Stimulated activated CD8-positive, alpha-beta memory T cell treated with anti-CD3 and anti-CD28 coated beads, Interleukin-4, amount 100 ng/mL, for 24 hours (primary cell): ENCODE data around the gene SLC25A23.
"Not testable (repeated sequence)": the region's sequence is repeated elsewhere in the genome, so short reads cannot be mapped to it uniquely, and the experiment has no call there.

Experiments used
- DNase-seq: peaks from one replicate; pipeline ENCODE4 v3.0.0-alpha.2; 2020; ENCODE audit warnings: low read depth

Gene SLC25A23

DNA sequence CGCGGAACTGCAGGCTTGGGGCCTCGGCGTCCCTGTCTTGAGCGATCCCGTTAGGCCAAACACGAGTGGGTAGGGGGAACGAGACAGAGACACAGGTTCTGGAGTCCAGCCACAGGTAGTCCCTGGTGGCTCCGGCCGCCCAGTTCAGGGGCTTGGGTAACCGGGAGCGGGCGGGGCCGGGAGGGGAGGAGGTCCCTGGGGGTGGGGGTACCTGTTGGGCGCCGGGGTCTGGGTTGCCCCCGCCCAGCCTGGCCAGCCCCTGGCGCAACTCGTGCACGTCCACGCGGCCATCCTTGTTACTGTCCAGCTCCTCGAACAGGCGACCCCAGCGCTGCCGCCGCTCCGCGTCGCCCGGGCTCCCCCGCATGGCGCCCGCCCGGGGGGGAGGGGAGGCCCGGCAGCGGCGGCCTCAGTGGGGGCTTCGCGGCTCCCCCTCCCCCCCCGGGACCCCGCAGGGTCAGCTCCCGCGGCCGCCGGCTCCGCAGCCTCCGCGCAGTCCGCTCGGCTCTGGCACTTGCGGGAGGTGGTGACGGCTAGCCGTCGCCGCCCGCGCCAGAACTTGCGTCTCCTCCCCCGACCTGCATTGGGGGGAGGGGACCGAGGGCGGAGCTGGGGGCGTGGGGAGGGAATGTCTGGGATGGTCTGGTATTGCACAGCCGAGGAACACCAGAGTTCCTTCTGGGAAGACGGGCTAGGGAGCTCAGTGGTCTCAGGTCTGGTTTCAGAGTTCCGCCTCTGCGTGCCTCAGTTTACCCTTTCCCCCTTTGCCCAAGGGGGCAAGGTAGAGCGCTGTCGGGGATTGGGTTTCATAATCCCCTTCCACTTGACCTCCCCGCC lies at the start of gene SLC25A23:
SLC25A23 (minus strand) TSS at position 531 of the 837 bp plus-strand sequence; CDS start at position 367, 164 bp downstream.
- DNase-seq, result peak; percentile 51

DNA sequence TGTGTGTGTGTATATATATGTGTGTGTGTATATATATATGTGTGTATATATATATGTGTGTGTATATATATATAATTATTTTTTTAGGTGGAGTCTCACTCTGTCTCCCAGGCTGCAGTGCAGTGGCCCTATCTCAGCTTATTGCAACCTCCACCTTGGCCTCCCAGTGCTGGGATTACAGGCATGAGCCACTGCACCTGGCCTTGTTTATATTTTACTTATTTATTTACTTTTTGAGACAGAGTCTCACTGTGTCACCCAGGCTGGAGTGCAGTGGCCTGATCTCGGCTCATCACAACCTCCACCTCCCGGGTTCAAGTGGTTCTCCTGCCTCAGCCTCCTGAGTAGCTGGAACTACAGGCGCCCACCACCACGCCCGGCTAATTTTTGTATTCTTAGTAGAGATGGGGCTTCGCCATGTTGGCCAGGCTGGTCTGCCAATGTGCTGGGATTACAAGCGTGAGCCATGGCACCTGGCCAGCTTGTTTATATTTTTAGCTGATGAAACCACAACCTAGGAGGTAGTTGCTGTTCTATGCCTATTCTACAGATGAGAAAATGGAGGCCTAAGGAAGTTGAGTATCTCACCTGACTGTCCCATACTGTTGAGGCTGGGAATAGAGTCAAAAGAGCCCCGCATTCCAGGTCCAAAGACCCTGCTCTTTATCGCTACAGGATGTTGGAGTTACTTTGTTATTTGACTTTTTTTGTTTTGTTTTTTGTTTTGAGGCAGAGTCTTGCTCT lies 48.6 kb upstream of the SLC25A23 start:
- DNase-seq, result not testable (repeated sequence)

DNA sequence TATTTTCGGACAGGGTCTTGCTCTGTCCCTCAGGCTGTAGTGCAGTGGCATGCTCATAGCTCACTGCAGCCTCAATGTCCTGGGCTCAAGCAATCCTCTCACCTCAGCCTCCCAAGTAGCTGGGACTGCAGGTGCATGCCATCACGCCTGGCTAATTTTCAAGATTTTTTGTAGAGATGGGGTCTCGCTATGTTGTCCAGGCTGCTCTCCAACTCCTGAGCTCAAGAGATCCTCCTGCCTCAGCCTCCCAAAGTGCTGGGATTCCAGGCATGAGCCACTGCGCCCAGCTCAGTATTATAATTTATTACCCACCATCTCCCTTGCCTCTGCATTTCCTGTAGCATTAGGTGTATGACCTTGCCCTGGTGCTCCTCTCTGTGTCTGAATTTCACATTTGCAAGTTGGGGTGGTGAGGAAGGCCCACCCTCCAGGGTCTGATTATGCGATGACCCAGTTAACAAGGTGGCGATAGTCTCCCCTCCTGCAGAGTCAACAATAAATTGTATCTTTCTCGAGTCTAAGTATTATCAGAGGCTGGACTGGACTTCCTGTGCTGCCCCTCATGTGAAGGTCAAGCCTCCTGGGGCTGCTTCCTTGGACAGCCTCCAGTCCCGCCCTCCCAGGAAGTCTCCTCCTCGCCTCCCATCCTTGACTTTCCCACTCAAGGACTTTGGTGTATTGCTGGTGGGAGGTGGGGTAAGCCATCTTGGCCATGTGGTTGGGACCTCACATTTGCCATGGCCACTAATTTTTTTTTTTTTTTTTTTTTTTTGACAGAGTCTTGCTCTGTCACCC lies 44.0 kb upstream of the SLC25A23 start:
- DNase-seq, result no peak

DNA sequence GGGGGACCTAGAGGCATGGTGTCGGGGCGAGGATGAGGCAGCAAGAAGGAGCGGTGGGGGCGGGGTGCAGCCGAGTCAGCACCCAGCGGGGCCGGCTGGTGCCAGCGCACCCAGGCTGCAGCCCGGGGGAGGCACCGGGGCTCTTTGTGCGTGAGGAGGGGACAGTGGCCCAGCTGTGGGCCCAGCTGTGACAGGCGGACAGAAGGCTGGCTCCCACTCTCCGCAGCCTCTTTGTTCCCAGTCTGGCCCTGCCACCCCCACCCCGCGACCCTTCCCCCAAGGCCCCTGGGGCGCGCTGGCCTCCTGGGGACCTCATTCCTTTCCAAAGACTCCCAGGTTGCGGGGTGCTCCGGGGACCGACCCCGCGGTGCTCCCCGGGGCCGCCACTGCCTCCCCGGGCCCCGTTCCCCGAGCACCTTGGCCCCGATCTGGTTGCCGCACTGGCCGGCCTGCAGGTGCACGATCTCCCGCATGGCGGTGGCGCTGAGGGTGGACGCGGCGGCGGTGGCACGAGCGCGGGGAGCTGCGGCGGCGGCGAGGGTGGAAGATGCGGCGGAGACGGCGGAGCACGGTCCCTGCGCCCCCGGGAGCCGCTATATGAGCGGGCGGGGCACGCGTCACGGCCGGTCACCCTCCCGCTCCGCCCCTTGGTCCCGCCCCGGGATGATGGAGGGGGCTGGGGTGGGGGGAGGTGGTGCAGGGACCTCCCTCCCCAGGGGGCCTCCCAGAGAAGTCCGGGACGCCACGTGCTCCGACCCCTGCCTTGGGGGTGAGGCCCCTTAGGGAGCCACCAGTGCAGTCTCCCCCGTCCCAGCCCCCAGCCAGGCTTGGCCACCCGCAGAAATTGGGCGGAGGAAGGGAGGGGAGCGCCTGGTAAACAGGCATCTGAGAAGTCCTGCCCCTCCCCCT lies 42.4 kb upstream of the SLC25A23 start, which contains the start of gene TUBB4A:
TUBB4A (minus strand) TSS at position 570 of the 909 bp plus-strand sequence; CDS start at position 473, 97 bp downstream.
- no peak for DNase-seq

DNA sequence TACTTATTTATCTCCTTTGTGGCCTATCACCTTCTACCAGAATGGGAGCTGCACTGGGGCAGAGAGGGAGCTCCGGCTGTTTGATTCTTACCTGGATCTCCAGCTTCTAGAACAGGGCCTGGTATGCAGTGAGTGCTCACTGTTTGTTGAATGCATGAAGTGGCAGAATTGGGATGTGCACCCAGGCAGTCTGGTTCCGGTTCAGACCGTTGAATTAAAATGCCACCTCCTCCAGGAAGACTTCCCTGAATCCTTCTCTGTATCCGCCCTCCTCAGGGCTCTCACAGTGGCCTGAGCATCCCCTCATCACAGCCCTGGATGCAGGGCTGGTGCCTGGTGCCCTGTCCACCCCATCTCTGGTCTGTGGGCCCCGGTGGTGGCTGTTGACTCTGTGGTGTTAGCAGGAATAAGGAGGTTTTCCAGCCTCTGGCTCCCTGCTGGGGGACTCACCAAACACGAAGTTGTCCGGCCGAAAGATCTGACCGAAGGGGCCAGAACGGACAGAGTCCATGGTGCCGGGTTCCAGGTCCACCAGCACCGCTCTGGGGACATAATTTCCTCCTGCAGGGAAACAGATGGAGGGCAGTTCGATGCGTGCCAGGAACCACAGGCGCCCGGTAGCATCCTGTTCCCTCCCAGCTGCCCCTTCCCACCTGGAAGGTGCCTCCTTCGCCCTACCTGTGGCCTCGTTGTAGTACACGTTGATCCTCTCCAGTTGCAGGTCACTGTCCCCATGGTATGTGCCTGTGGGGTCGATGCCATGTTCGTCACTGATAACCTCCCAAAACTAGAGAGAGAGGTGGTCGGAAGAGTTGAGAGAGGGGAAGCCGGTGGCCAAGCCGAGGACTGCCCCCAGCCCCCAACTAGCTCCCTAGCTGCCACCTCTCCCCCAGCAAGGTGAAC lies 41.5 kb upstream of the SLC25A23 start:
- no peak for DNase-seq

GRCh38 chr19:6499052-6499790 lies 39.6 kb upstream of the SLC25A23 start:
- DNase-seq, result no peak

DNA sequence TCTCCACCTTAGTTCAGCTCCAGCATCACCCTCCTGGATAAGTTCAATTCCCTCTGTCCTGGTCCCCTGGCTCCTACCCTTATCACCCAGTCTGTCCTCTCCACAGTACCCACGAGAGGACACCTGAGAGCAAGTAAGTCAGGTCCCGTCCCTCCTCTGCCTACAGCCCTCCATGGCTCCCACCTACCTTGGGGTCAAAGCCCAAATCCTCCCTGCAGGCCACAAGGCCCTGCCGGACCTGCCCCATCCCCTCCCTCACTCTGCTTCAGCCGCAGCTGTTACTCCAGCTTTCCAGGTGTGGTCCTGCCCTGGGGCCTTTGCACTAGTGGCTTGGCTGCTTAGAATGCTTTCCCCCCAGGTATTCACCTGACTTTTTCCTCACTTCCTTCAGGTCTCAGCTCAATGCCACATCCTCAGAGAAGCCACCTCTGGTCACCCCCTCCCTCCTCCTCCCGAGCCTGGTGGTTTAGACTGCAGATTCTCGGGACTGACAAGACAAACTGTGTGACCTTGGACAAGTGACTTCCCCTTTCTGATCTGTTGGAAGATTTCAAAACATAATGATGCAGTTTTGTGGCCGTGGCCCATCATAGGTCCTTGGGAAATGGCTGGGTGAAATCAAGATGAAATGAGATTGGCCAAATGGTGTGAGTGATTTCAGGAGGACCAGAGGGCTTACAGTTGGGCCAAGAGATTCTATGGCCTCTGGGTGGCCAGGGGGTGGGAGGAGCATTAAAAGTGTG lies 38.9 kb upstream of the SLC25A23 start:
- no peak for DNase-seq

- no peak for DNase-seq
These were observed 36.4 kb upstream of the SLC25A23 start for GRCh38 chr19:6495947-6496346.

DNA sequence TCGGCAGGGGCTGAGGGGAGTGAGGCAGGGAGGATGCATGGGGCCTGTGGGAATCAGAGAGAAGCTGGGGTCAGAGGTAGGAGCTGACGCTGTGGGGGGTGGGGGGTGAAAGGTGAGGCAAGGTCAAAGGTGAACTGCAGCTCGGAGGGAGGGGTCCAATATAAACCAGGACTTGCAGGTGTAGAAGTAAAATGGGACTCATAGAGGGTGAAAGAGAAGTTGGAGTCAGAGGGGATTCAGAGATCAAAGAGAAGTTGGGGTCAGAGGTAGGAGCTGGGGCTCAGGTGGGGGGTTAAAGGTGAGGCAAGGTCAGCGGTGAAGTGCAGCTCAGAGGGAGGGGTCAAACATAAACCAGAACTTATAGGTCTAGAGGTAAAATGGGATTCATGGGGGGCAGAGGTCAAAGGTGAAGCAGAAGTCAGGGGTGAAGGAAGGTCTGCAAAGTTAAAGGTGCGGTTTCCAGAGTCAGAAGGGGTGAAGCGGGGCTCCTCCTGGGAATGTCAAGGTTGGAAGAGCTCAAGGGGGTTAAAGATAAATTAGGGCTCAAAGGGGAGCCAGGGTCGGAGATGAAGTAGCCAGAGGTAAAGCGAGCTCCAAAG lies 34.9 kb upstream of the SLC25A23 start:
- DNase-seq, result no peak

DNA sequence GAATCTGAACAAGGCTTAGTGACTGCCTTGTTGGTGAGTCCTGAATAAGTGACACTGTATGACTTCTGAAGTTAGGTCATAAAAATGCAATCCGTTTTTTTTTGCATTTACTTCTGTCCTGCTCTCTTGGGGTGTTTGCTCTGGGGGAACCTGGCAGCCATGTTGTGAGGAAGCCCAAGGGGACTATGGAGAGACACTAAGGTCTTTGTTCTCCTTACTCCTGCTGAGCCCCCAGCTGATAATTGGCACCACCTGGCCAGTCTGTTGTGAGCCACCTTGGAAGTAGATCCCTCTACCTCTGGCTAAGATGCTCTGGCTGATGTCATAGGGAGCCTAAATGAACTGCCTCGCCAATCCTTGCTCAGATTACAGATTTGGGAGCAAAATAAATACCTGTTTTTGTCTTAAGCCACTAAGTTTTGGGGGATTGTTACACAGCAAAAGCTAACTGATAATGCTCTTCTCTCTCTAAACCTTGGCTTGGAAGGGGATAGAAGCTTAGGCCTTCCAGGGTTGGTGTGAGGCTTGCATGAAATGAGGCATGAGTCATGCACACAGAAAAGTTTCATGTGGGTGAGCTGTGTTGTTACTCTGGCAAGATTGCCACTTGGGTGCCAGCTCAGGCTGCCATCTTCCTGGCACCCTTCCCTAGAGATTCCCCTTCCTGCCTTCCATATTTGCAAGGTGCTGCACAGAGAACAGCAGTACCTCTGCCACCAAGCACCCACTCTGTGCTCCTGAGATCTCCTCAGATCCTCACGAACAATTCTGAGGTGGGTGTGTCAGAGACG lies 32.4 kb upstream of the SLC25A23 start:
- DNase-seq, result no peak

DNA sequence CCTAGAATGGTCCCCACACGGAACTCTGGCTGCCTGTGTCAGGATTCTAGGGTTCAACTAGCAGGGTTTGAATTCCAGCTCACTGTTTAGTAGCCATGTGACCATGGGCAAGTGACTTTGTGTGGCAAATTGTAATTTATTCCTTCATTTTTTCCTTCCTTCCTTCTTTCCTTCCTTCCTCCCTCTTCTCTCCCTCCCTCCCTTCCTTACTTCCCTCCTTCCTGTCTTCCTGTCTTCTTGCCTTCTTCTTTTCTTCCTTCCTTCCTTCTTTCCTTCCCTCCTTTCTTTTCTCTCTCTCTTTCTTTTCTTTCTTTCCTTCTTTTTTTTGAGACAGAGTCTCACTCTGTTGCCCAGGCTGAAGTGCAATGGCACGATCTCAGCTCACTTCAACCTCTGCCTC lies 30.5 kb upstream of the SLC25A23 start:
- DNase-seq, result no peak

- no peak for DNase-seq
These were observed 29.9 kb upstream of the SLC25A23 start for GRCh38 chr19:6489278-6490061.

DNA sequence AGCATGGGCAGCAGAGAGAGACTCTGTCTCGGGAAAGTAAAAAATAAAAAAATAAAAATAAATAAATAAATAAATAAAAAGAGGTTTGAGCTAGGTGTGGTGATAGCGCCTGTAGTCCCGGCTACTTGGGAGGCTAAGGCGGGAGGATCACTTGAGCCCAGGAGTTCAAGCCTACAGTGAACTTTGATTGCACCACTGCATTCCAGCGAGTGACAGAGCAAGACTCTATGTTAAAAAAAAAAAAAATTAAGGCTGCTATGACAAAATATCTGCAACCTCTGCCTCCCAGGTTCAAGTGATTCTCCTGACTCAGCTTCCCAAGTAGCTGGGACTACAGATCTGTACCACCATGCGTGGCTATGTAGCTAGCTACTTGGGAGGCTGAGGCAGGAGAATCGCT lies 25.2 kb upstream of the SLC25A23 start:
- no peak for DNase-seq

DNA sequence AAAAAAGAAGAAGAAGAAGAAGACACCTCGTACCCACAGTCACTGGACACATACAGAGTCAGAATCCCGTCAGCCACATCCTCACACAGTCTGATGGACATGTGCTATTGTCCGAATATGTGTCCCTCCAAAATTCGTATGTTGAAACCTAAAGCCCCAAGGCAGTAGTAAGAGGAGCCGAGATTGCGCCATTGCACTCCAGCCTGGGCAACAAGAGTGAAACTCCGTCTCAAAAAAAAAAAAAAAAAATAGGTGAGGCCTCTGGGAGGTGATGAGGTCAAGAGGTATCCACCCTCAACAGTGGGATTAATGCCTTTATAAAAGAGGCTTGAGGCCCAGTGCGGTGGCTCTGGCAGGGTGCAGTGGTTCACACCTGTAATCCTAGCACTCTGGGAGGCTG lies 24.6 kb upstream of the SLC25A23 start:
- no peak for DNase-seq

DNA sequence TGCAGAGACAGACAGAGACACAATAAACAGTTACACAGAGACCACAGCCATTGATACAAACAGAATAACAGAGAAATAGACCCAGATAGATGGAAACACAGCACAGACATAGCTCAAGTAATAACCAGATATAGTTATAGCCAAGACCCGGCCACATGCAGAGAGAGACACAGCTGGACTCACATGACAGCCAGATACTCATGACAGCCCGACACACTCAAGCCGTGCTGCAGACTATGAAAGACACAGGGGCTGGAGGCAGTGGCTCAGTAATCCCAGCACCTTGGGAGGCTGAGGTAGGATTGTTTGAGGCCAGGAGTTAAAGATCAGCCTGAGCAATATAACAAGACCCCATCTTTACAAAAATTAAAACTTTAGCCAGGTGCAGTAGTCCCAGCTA lies 23.6 kb upstream of the SLC25A23 start:
- DNase-seq, result no peak

GRCh38 chr19:6482343-6482686 lies 22.7 kb upstream of the SLC25A23 start:
- DNase-seq, result no peak
